GM21723 (cell line): ENCODE data around the gene KLHDC1.
"Not testable (repeated sequence)": the region's sequence is repeated elsewhere in the genome, so short reads cannot be mapped to it uniquely, and the experiment has no call there.

Source experiments
- ATAC-seq: cut with Tn5 transposase; IDR thresholded peaks from one replicate; pipeline ENCODE4 v1.9.1; 2021; ENCODE audit warnings: mild to moderate bottlenecking, moderate library complexity; ENCODE audit not compliant: unreplicated experiment

KLHDC1 gene

DNA sequence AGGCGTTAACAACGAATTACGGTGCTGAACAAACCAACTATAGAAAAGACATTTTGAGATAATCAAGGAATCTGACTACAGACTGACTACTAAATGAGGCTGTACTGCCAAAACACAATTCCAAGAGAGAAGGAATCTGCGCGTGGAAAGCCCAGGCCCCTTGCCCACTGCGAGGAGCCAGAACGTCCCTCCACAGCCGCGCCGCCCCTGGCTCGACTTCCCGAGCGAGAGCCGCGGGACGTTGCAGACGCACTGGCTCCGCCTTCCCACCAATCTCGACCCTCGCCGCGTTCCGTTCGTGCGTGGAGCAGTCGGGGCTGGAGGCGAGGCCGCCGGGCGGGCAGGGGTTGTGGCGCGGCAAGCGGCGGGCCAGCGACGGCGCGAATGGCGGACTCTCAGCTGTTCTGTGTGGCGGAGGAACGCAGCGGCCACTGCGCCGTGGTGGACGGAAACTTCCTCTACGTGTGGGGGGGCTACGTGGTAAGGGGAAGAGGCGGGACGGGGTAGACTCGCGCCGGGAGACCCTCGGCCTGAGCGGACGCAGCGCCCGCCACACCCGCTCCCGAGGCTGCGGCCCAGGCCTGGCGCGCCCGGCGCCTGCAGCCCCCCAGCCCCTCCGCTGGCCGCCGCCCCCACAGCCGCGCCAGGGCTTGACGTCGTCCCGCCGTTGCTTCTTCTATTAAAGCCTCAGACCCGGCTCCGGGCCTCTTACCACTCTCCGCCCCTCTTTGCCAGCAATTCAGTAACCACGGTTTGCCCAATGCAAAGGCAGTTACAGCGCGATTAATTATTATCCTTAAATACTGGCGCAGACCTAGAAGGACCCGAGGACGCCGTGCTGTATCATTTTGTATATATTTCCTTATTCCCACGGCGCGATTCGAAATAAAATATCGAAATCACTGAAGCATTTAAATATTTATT, at the start of gene KLHDC1:
TSS of gene KLHDC1 (plus strand) at position 310 of the 924 bp plus-strand sequence. CDS start at position 385, 75 bp downstream.
- peak; percentile 56 for ATAC-seq

DNA sequence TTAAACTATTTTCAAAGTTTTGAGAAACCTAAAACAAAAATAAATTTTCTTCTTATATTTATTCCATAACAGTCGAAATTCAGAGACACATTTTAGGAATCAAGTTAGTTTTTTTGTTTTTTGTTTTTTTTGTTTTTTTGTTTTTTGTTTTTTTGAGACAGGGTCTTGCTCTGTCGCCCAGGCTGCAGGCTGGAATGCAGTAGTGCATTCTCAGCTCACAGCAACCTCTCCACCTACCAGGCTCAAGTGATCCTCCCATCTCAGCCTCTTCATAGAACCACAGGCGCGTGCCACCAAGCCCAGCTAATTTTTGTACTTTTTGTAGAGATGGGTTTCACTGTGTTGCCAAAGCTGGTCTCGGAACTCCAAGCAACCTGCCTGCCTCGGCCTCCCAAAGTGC, 39.4 kb upstream of the KLHDC1 start:
- ATAC-seq, result no peak

DNA sequence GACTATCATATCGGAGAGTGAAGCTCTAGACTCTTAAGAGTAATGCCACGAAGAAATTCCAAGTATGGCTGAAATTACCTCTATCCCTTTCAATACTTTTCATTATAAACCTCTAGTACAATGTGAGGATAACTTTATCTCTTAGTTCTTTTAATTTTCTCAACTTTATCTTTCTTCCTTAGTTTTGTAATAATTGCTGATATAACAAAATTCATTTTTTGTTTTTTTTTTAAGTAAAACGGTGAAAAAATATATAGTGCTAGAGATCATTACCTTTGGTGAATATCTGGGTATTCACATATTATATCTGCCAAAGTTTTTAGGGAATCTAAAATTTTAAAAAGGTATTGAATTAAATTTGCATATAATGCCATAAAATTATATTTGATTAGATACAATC, 38.4 kb upstream of the KLHDC1 start:
- ATAC-seq, result no peak

- ATAC-seq, result not testable (repeated sequence)
These were observed 35.4 kb upstream of the KLHDC1 start for GRCh38 chr14:49657500-49657899.

- ATAC-seq, result no peak
These were observed 33.1 kb upstream of the KLHDC1 start for GRCh38 chr14:49659526-49660455.

GRCh38 chr14:49670475-49670874, 22.4 kb upstream of the KLHDC1 start:
- ATAC-seq, result no peak

DNA sequence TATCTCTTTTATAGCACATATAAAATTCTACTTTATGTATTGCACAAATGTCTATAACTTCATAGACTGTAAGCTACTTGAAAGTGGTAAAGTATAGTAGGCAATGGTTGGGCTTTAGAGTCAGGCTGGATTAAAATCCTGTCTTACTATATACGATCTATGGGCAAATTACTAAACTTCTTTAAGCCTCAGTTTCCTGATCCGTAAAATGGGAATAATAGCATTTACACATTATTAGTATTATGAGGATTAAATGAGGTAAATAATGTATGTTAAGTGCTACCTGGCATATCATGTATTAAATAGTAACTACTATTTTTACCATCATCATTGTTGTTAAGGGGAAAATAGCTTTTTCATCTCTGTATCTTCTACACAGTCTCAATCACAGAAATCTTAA, 19.3 kb upstream of the KLHDC1 start:
- ATAC-seq, result no peak

DNA sequence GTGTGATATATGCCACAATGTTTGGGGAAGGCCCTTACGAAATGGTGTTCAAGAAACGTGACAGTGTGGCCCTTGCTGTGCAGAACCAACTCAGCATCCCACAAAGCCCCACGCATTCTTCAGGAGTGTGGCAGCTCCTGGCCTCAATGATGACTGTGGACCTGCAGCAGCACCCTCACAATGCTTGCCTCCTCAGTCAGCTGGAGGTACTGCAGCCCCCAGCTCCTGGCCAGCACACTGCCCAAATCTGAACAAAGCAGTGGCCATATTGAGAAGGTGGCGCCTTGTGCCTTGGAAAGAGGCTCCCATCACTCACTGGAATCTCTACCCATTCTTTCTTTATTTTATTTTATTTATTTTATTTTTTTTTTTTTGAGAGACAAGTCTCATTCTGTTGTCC, 15.3 kb upstream of the KLHDC1 start:
- ATAC-seq, result no peak

GRCh38 chr14:49679271-49679670, 13.6 kb upstream of the KLHDC1 start:
- no peak for ATAC-seq

GRCh38 chr14:49686425-49686824, 6.5 kb upstream of the KLHDC1 start:
- no peak for ATAC-seq

DNA sequence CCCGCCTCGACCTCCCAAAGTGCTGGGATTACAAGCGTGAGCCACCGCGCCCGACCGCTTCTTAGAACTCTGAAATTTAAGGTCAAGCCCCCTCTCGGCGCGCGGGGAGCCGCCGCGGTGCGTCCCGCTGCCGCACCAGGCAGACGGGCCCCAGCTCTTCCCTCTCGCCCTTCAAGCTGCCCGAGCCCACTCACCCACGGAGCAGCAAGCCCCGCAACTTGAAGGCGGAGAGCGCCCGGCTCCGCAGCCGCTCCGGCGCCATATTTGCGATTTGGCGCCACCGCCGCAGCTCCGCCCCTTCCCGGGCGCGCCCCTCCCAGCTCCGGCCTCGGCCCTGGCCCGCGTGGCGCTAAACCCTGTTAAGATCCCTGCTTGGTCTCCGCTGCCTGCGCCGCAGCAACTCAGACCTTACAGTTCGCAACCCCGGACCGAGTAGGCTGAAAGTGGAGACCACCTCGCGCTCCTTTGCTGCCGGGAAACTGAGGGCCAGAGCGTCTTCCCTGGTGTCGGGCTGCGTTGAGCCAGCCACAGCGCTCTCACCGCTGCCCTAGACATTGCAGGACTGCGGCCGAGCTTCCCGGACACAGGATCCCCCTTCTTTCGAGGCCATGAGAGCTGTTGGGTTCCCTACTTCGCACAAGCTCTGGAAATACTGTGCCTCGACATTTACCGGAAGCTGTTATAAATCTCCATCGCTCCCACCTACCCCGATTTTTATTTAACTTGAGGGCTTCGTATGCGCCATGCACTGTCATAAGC, 4.8 kb upstream of the KLHDC1 start, which contains the start of gene POLE2:
TSS of gene POLE2 (minus strand) at position 273 of the 759 bp plus-strand sequence. CDS start at position 262, 11 bp downstream.
- peak; percentile 83 for ATAC-seq

DNA sequence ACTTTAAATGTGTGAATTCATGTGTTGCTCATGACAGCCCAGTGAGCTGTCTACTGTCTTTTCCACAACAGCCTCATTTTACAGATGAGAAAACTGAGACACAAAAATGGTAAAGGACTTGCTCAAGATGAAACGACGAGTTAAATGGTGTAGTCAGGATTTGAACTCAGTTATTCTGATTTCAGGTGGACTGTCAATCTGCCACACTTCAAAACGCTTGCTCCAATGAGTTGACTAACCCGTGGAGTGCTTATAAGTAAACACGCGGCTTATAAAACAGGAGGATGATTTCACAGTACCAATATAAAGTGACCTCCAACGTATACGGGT, 4.3 kb upstream of the KLHDC1 start:
- no peak for ATAC-seq

DNA sequence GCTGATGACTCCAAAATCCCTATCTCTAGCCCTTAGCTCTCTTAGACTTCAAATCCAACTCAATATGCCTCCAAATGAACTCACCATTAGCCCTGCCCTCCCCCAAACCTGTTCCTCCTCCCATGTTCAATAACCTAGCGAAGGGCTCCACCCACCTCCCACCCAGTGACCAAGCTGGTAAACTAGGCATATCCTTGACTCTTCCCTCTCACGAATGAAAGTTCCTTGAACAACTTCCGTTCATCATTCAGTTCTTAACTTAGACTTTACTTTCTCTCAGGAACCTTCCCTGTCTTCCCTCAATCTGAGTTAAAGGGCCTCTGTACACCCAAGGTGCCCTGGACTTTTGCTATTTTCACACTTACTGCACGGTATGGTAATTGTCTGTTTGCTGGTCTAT, 1.9 kb upstream of the KLHDC1 start:
- ATAC-seq, result no peak

DNA sequence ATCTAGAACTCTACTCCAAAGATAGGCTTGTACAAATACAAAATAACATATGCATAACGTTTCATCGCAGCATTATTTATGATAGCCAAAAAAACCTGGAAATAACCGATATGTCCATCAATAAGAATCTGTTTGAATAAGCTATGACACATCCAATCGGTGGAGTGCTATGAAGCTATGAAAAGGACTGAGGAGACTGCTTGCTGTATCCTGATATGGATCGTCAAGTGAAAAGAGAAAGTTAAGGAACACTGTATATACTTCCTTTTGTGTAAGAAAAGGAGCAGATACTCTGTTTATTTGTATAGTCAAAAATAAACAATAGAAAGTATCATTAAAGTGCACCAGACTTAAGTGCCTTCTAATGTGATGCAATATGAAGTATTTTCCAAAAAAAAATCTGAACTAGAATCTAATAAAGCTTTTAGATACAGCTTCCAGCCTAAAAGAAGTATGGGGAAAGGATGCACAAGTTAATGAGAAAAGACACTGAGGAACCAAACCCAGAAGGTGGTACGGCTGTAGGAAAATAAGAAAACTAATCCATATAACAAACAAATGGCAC, 645 bp upstream of the KLHDC1 start:
- ATAC-seq, result no peak

GRCh38 chr14:49693735-49694124, 810 bp downstream of the KLHDC1 start:
- ATAC-seq, result not testable (repeated sequence)

DNA sequence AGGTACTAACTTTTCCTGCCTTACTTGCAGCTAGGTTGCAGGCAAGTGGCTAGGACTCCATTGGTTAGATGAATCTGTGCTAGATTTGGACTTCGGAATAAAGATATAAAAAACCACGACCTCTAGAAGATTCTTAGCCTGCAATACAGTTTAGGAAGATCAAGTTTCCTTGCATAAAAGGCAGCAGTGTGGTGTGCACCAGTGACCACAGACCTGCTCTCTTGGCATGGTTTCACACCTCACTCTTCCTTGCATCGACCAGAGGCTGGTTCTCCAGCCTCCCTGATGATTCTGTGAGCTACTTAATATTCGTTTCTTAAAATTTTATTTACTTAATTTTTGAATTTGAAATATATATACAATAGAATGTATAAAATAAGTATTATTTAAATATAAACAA, 9.8 kb downstream of the KLHDC1 start:
- ATAC-seq, result no peak

GRCh38 chr14:49703965-49704364, 11.0 kb downstream of the KLHDC1 start:
- no peak for ATAC-seq

DNA sequence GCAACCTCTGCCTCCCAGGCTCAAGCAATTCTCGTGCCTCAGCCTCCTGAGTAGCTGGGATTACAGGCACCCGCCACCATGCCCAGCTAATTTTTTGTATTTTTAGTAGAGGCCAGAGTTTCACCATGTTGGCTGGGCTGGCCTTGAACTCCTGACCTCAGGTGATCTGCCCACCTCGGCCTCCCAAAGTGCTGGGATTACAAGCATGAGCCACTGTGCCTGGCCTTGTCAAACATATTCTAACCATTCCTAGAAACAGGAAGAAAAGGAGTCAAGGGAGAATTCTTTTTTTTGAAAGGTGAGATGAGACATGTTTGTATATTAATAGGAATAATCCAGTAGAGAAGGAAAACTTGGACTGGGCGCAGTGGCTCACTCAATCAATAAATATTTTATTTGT, 11.6 kb downstream of the KLHDC1 start:
- ATAC-seq, result not testable (repeated sequence)

DNA sequence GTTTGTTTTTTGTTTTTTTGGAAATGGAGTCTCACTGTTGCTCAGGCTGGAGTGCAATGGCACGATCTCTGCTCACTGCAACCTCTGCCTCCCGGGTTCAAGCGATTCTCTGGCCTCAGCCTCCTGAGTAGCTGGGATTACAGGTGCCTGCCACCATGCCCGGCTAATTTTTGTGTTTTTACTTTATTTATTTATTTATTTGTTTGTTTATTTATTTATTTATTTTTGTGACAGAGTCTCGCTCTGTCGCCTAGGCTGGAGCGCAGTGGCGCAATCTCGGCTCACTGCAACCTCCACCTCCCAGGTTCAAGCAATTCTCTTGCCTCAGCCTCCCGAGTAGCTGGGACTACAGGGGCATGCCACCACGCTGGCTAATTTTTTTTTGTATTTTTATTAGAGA, 18.1 kb downstream of the KLHDC1 start:
- ATAC-seq, result not testable (repeated sequence)

DNA sequence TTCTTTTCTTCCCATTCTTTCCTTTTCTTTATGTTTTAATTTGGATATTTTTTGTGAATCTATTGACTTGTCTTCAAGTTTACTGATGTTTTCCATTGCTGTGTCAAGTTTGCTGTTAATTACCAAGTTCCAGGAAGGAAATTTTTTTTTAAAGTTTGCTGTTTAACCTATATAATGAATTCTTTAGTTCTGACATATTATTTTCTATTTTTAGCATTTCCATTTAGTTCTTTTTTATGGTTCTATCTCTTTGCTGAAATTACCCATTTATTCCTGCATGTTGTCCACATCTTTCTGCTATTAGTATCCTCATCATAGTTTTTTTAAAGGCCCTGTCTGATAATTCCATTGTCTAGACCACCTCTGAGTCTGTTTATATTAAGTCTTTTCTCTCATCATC, 27.8 kb downstream of the KLHDC1 start:
- ATAC-seq, result no peak
